Measurements from ENCODE around the gene BRD4. TPM values are rescaled to one million over a fixed set of nuclear protein-coding genes. Genes with fewer than 3 reads are reported as not detected.

The BRD4 gene
- total RNA-seq, 1 donor from 2014 or later, result 104 TPM

DNA sequence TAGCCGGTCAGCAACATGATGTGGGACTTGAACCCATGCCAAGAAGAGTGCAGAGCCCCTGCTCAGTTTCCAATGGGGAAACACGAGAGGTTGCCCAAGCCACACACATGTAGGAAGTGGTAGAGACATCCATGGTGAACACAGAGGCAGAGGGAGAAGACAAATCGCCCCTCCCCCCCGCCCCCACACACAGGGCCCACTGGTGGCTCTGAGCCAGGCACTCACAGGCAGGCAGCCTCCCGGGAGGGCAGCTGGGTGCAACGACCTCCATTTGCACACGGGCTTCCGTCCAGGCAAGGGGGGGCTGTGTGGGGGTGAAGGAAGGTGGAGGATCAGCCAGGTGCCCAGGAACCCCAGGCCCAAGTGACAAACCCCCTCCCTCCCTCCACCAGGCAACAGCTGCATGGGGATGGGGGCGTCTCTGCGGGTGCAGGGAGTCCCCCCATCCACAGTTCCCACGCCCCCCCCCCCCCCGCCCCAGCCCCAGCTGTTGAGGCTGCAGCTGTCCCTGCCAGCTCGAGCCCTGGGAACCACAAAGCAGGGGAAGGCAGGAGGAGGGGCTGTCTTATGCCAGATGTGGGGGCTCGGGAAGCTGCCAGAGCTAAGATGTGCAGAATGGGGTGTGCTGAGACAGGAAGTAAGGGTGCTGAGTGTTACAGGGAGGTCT lies 134.9 kb downstream of the BRD4 start:
- H3K27me3 Mint-ChIP-seq (ENCODE audit: low read depth), result no peaks in the 10 kb centered on the region
- H3K9me3 Mint-ChIP-seq (ENCODE audit: low read depth), result no peaks in the 10 kb centered on the region
- TF ChIP-seq, protein P1, sequence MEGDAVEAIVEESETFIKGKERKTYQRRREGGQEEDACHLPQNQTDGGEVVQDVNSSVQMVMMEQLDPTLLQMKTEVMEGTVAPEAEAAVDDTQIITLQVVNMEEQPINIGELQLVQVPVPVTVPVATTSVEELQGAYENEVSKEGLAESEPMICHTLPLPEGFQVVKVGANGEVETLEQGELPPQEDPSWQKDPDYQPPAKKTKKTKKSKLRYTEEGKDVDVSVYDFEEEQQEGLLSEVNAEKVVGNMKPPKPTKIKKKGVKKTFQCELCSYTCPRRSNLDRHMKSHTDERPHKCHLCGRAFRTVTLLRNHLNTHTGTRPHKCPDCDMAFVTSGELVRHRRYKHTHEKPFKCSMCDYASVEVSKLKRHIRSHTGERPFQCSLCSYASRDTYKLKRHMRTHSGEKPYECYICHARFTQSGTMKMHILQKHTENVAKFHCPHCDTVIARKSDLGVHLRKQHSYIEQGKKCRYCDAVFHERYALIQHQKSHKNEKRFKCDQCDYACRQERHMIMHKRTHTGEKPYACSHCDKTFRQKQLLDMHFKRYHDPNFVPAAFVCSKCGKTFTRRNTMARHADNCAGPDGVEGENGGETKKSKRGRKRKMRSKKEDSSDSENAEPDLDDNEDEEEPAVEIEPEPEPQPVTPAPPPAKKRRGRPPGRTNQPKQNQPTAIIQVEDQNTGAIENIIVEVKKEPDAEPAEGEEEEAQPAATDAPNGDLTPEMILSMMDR (IDR thresholded peaks at IDR 0.05), result no peak
- peaks cover 20% of the 10 kb centered on the region for H3K36me3 Mint-ChIP-seq (ENCODE audit: low read depth)
- H3K4me3 Mint-ChIP-seq (ENCODE audit: unreplicated experiment), result peak overlapping the region; percentile 82
- H3K27ac Mint-ChIP-seq (ENCODE audit: unreplicated experiment), result peak overlapping the region; percentile 79
- peaks cover 47% of the 10 kb centered on the region for H3K4me1 Mint-ChIP-seq (ENCODE audit: low read depth)
- DNase-seq (ENCODE audit: low spot score), result no peak

DNA sequence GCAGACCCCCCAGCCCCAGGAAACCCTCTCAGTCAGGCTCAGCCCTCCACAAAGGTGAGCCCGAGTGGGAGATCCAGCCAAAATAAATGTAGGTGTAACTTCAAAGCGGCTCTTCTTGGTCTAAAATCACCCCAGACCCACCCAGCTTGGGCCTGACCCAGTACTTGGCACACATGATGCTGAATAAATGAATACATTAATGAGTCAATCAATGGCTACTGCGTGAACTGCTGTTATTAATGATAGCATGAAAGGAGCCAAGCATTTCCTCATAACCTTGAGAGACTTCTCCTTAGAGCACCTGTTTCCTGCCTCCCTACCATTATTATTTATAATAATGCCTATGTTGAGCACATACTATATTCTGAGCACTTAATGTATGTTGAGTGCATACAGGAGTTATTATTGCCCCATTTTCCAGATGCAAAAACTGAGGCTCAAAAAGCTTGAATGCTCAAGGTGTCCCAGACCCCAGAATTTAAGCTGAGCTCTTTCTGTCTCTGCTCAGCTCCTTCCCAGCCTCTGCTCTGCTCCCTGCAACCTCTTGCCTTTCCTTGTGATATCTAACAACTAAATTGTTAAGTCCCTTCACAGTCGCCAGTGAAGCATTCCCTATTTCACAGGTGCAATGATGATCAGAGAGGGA lies 135.9 kb downstream of the BRD4 start:
- H3K27ac Mint-ChIP-seq (ENCODE audit: unreplicated experiment), result peak overlapping the region; percentile 79
- H3K36me3 Mint-ChIP-seq (ENCODE audit: low read depth), result peaks cover 27% of the 10 kb centered on the region
- no peaks in the 10 kb centered on the region for H3K9me3 Mint-ChIP-seq (ENCODE audit: low read depth)
- no peak for DNase-seq (ENCODE audit: low spot score)
- H3K27me3 Mint-ChIP-seq (ENCODE audit: low read depth), result no peaks in the 10 kb centered on the region
- TF ChIP-seq, protein P1 (IDR thresholded peaks at IDR 0.05), result no peak
- peak overlapping the region; percentile 61 for H3K4me3 Mint-ChIP-seq (ENCODE audit: unreplicated experiment)
- peaks cover 47% of the 10 kb centered on the region for H3K4me1 Mint-ChIP-seq (ENCODE audit: low read depth)

DNA sequence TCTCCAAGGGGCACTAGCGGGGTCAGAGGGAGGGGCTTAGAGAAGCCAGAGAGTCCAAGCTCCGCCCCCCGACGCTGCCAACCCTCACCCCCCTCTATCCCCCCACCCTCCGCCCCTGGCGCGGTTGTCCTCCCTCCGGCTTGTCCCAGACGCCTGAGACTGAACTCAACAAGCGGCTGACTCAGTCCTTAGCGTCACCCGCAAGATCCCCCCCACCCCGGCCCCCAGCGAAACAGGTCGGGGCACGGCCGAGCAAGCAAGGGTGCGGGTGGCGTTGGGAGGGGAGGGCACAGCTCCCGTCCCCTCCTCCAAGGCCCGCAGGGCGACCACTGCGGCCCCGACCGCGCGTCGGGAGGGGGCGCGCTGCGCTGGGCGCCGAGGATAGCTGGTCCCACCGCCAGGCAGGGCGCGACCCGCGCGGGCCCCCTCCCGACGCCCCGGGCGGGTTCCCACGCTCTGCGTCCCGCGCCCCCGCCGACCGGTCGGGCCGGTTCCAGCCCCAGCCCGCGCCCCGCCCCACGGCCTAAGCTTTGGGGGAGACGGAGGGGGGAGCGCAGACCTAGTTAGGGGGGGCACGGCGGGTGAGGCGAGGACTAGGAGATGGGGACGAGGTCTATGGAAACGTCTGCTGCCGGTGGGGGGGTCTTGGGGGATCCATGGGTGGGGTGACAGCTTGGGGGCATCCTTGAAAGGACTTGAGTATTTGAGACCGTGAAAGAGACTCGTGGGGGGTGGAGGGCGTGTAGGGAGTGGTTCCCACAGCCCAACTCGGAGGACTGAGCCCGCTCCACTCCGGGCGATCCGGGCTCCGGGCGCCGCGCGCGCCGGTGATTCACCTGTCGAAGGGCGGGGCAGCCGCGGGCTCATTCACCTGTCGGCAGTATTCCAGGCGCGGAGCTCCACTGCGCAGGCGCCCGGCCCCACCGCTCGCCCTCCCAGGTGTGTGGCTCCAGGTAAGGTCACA lies 136.7 kb downstream of the BRD4 start:
- Mint-ChIP-seq H3K9me3 (ENCODE audit: low read depth) (no peaks in the 10 kb centered on the region), H3K4me1 (ENCODE audit: low read depth) (peaks cover 44% of the 10 kb centered on the region), H3K4me3 (ENCODE audit: unreplicated experiment) (peak overlapping the region; percentile 61), H3K27me3 (ENCODE audit: low read depth) (no peaks in the 10 kb centered on the region), H3K27ac (ENCODE audit: unreplicated experiment) (peak overlapping the region; percentile 80), H3K36me3 (ENCODE audit: low read depth) (peaks cover 31% of the 10 kb centered on the region)
- DNase-seq (ENCODE audit: low spot score), result no peak
- TF ChIP-seq, protein P1 (IDR thresholded peaks at IDR 0.05), result peak; percentile 68

DNA sequence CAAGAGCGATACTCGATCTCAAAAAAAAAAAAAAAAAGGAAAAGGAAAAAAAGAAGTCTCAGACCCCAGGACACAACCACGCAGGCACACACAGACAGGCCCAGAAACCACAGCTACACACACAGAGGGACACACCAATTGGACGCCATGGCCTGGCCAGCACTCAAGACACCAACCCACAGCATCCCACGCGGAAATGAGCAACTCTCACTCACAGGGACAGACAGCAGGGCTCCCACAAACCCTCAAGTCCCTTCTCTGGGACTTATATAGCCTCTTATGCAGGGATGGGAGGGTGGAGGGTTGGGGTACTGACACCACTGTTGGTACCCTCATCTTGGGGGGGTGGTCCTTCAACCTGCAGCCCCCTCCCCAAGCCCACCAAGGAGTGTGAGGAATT lies 137.4 kb downstream of the BRD4 start:
- no peak for DNase-seq (ENCODE audit: low spot score)
- peaks cover 44% of the 10 kb centered on the region for H3K4me1 Mint-ChIP-seq (ENCODE audit: low read depth)

More for the DNA sequence above, 137.4 kb downstream of the BRD4 start:
- Mint-ChIP-seq H3K27ac (ENCODE audit: unreplicated experiment) (peak overlapping the region; percentile 80), H3K27me3 (ENCODE audit: low read depth) (no peaks in the 10 kb centered on the region), H3K36me3 (ENCODE audit: low read depth) (peaks cover 34% of the 10 kb centered on the region), H3K4me3 (ENCODE audit: unreplicated experiment) (peak overlapping the region; percentile 4), H3K9me3 (ENCODE audit: low read depth) (no peaks in the 10 kb centered on the region)
- TF ChIP-seq, protein P1 (IDR thresholded peaks at IDR 0.05), result no peak

Measured in chondrocyte (in vitro differentiated cells).